ENCODE results near the gene CBARP.

DNA sequence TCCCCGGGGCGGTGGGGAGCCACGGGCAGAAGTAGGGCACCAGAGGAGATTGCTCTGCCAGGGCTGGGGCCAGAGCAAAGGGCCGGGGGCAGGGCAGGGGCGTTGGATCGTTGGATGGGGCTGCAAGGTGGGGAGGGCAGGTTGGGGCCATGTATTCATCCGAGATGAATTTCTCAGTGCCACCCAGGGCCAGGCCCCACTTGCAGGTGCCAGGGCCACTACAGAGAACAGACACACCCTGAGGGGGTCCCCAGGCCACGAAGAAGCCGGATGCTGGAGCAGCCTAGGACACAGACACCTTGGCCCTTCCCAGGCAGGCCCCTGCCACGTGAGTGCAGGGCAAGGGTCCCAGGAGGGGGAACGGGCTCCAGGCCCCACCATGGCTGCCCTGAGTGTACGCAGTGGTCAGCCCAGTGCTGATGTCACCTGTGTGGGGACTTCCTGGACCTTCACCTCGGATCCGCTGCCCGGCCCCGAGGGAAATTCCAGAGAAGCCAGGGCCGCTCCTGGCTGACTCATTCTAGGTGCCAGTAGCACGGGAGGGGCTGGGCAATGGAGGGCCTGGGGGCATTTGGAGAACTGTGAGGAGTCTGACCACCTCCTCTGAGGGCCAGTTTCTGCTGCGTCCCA lies 54.1 kb downstream of the CBARP start:
- TF ChIP-seq EZH2 (IDR thresholded peaks at IDR 0.05; ENCODE audit: insufficient read depth, poor library complexity, severe bottlenecking) = no peak
- TF ChIP-seq EZH2phosphoT487 (IDR thresholded peaks at IDR 0.05; ENCODE audit: insufficient read depth, low read depth) = no peak

All from GM23248 (cell line).